HG02981 (cell line): ENCODE measurements around the gene LRRC36.
"Not testable (repeated sequence)": the region's sequence is repeated elsewhere in the genome, so short reads cannot be mapped to it uniquely, and the experiment has no call there.

Experiments used
- ATAC-seq: cut with Tn5 transposase; IDR thresholded peaks from one replicate; pipeline ENCODE4 v1.9.1; 2021; ENCODE audit warnings: mild to moderate bottlenecking, moderate library complexity; ENCODE audit not compliant: unreplicated experiment

LRRC36 gene

GRCh38 chr16:67399218-67399733, 72.7 kb downstream of the LRRC36 start:
- ATAC-seq: no peak

- ATAC-seq: no peak
Observed at GRCh38 chr16:67399749-67400704, 73.4 kb downstream of the LRRC36 start.

DNA sequence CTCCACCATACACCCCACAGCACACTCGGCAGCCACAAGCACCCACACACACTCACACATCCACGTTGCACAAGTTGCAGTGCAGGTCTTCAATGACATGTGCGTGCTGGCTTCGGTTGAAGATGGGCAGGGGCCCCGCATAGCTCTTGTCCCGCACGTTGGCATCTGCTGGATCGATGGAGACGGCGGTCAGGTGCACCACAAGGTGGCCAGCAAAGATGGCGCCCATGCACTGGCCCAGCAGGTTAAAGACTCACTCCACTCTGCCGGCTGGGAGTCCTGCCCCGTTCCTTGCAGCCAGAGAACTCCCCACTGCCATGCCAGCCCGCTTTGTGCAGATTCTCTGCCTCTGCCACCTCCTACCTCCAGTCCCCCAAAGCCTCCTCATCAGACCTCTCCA, 74.3 kb downstream of the LRRC36 start:
- no peak for ATAC-seq

DNA sequence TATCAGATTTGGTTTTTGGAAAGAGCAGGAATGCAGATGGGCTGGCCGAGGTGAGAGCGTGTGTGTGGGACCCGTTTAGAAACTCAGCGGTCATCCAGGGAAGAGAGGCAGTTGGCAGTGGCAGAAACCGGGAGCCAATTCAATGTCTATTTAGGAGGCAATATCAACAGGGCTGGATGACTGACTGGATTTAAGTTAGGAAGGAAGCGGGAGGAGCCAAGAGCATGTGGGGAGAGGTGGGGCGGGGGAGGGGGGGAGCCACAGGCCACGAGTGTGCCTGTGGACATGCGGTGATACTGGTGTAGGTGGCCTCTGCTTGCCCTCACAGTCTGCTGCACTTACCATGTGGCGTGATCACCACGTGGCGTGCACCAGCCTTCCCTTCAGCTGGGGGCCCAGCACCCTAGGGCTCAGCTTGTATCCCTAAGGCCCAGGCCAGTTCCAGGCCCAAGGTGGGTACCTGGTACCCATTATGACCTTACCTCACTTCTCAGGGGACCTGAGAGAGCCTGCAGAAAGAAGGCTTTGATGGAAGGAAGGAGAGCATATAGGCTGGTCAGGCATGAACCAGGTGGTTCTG, 77.5 kb downstream of the LRRC36 start:
- no peak for ATAC-seq

DNA sequence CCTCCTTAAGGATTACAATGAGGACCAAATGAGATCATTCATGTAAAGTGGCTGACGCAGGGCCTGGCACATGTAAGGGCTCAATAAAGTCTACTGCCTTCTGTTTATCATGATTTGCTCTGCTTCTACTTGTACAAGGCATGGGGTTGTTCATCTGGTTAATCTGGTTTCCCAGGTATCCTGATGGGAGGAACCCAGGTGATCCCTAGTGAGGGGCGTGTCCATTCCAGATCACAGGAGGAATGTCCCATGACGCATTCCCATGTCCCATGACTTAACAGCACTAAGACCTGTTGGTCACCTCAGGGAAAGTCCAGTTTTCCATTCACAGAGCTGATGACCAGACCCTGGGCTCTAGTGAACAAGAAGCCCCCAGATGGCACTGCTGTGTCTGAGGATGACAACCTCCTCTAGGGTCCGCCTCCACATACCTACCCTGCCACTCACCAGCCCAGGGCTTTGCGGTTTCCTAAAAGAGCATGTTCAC, 78.2 kb downstream of the LRRC36 start:
- ATAC-seq: no peak

DNA sequence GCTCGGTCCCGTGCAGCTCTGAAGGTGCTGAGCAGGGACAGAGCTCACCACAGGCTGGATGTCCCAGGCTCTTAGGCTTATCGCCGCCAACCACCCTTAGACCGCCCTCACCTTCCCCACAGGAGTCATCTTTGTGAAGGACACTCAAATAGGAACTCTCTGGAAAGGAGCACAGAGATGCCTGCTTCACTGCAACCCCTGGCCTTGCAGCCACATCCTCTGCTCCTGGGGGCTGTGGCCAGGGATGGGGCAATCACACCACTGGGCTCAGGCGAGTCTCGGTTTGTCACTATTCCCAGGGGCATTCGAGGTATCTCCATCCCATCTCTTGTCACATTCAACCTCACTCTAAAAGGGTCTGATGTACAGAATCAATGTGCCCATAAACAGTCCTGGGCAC, 78.7 kb downstream of the LRRC36 start:
- no peak for ATAC-seq

GRCh38 chr16:67406111-67406971, 79.7 kb downstream of the LRRC36 start:
- ATAC-seq: no peak

GRCh38 chr16:67407176-67407787, 80.7 kb downstream of the LRRC36 start:
- ATAC-seq: no peak

DNA sequence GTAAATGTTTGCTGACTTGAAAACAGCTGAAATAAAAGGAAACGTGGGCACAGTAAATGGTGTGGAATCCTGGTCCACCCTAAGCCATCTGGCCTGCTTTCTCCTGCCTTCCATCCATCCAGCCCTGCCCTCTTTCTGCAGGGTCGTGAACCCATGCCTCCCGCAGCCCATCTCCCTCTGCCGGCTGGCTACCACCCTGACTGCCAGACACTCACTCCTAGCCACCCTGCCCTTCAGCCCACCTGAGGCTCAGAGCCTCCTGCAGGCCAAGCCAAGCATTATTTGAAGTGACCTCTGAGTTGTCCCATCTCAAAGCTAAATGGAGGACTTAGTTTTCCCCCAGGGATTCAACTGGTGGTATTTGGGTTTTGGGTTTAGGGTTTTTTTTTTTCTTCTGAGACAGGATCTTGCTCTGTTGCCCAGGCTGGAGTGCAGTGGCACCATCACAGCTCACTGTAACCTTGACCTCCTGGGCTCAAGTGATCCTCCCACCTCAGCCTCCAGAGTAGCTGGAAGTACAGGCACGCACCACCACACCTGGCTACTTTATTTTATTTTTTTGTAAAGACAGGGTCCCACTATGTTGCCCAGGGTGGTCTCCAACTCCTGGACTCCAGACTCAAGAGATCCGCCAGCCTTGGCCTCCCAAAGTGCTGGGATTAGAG, 81.3 kb downstream of the LRRC36 start:
- no peak for ATAC-seq

DNA sequence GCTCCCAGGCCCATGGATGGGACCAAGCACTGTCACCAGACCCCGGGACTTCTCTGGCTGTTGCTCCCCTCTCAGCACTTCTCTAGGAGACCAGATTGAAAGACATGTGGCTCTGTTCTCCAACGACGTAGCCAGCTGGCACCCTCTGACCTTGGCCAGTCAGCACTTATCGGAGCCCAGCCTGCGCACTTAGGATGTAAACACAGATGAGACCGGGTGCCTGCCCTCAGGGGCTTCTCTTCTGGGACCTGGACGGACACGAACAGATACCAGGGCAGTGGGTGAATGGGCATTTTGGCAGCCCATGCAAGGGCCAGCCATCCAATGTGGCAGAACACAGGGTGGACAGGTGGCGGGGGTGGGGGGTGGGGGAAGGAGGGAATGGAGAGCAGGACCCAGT, 83.0 kb downstream of the LRRC36 start:
- ATAC-seq: no peak

DNA sequence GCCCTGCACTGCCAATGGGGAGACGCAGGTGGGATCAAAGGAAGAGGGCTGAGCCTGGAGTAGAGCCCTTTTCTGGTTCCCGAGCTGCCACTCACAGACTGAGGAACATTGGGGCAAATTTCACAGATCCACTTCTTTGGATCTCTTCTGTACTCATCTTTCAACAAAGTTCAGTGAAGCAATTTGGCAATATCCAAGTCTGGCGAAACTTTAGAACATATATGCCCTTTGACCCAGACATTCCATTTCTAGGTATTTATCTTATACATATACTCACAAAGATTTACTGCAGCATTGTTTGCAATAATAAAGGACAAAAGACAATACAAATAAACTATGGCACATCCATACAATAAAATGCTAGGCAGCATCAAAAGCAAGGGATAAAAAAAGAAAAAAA, 84.7 kb downstream of the LRRC36 start:
- ATAC-seq: no peak

DNA sequence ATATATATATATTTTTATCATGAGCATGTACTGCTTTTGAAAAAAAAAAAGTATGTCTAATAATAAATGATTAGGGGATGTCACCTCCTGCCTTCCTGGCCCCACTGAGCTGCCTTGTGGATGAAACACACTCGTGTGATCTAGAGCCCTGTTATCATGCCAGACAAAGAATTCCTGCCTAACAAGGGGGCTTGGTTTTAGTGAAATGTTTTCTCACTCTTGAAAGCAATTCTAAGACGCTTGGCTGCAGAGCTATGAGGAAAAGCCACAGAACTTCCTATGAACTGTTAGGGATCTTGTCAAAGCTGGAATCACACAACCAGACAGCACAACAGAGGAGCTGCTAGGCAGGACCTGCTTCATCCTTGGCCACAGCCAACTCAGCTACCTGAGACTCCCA, 85.7 kb downstream of the LRRC36 start:
- no peak for ATAC-seq

DNA sequence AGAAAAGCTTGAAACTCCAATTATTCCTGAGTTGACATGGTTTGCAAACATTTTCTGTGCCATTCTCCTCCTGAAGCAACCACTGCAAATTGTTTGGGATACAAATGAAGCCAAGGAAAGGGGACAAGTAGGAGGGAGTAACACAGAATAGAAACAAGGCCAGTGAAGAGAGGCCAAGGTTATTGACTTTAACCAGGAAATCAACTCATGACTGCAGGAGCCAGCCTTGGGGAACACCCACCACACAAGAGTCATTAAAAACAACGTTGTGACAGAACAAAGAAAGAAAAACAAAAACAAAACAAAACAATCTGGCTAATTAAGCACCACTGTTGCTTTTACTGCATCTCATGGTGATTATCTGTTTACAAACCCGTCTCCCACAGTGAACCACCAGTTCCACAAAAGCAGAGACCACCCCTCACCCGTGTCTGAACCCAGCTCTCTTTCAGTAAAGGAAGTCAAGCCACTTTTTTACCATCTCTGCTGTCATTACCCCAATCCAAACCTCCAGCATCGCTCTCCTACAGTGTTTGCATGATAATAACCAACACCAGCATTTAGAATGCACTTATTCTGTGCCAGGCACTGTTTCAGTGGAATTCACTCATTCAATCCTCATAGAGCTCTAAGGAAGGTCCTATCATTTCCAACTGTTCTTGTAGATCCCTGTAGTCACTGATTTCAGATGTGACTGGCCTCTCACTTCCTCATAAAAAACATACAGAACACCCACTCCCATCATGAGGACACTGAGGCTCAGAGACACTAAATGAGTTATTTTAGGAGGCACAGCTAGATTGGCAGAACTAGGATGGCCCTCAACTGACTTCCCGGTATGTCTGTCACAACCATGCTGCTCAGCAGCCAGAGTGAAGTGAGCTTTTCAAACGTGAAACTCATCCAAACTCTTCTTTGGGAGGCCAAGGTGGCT, 87.6 kb downstream of the LRRC36 start:
- no peak for ATAC-seq

- ATAC-seq: not testable (repeated sequence)
Observed at GRCh38 chr16:67415421-67415820, 88.8 kb downstream of the LRRC36 start.

- ATAC-seq: no peak
Observed at GRCh38 chr16:67415872-67416793, 89.5 kb downstream of the LRRC36 start, which contains the start of gene ZDHHC1. Gene ZDHHC1, minus strand, starts transcription at chr16:67416477. Its CDS starts 8,702 bp downstream, at chr16:67407775.

GRCh38 chr16:67417333-67418061, 90.9 kb downstream of the LRRC36 start:
- ATAC-seq: no peak

DNA sequence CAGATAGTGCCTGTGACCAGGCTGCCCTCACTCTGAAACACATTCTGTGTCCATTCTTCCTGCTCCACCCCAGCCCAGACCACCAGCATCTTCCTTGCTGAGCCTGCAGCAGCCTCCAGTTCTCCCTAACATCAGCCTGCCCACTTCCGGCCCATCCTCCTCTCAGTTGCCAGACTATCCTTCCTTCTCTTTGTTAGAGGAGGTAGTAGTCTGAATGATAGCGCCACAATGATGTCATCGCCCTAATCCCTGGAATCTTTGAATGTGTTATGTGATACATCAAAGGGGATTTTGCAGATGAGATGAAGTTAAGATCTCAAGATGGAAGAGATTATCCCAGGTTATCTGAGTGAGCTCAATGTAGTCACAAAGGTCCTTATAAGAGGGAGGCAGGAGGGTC, 92.9 kb downstream of the LRRC36 start:
- ATAC-seq: no peak
